WERI-Rb-1 (cell line): ENCODE measurements around the gene ZNF593.

Experiments
- DNase-seq: peaks from one replicate; pipeline ENCODE4 v3.0.0-alpha.2; 2020
- H3K27ac ChIP-seq: fragments of 250-450 bp; sonication (Bioruptor Pico); 2 replicates; pipeline ENCODE4 v1.5.1; 2020; ENCODE audit warnings: mild to moderate bottlenecking, moderate library complexity
- H3K27me3 ChIP-seq: fragments of 250-450 bp; sonication (Bioruptor Pico); 2 replicates; pipeline ENCODE4 v1.5.1; 2021; ENCODE audit warnings: mild to moderate bottlenecking, low read depth, moderate library complexity; ENCODE audit not compliant: insufficient read depth, severe bottlenecking
- H3K36me3 ChIP-seq: fragments of 250-450 bp; sonication (Bioruptor Pico); 2 replicates; pipeline ENCODE4 v1.5.1; 2020; ENCODE audit warnings: mild to moderate bottlenecking, moderate library complexity
- H3K4me3 ChIP-seq: 2 replicates; pipeline ENCODE4 v1.5.1; 2011; ENCODE audit warnings: low read depth, mild to moderate bottlenecking, control low read depth, low read length
- H3K9me3 ChIP-seq: fragments of 250-450 bp; sonication (Bioruptor Pico); 2 replicates; pipeline ENCODE4 v1.5.1; 2021; ENCODE audit warnings: mild to moderate bottlenecking, moderate library complexity; ENCODE audit not compliant: severe bottlenecking
- TF ChIP-seq, protein P1 (sequence below): IDR thresholded peaks from 2 replicates; pipeline ENCODE4 v1.5.1; 2011; ENCODE audit warnings: low read depth, mild to moderate bottlenecking, control low read depth, inconsistent platforms, low read length

Gene ZNF593

DNA sequence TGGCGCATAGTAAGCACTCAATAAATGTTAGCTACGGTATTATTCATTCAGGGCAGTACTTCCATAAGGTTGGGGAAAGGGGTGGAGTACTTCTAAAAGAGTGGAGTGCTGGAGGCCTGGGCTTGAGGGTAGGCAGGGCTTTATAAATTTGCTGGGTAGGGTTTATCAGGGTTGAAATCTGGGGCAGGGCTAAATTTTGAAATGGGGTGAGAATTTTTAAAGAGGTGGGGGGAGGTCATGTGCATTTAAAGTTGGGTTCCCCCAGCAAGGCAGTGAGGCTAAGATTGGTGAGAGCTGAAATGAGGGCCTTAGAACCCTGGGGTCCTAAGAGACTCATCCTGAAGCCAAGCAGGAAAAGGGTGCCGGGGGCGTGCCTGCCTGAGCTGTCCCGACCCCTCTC is 30.7 kb downstream of the ZNF593 start:
- H3K27ac ChIP-seq: no peak overlapping the region
- no peaks in the 10 kb centered on the region for H3K9me3 ChIP-seq
- no peak overlapping the region for H3K4me3 ChIP-seq
- TF ChIP-seq, protein P1, sequence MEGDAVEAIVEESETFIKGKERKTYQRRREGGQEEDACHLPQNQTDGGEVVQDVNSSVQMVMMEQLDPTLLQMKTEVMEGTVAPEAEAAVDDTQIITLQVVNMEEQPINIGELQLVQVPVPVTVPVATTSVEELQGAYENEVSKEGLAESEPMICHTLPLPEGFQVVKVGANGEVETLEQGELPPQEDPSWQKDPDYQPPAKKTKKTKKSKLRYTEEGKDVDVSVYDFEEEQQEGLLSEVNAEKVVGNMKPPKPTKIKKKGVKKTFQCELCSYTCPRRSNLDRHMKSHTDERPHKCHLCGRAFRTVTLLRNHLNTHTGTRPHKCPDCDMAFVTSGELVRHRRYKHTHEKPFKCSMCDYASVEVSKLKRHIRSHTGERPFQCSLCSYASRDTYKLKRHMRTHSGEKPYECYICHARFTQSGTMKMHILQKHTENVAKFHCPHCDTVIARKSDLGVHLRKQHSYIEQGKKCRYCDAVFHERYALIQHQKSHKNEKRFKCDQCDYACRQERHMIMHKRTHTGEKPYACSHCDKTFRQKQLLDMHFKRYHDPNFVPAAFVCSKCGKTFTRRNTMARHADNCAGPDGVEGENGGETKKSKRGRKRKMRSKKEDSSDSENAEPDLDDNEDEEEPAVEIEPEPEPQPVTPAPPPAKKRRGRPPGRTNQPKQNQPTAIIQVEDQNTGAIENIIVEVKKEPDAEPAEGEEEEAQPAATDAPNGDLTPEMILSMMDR: no peak
- H3K27me3 ChIP-seq: no peaks in the 10 kb centered on the region
- H3K36me3 ChIP-seq: no peaks in the 10 kb centered on the region
- DNase-seq: no peak

GRCh38 chr1:26203642-26204318 is 34.1 kb downstream of the ZNF593 start:
- no peak overlapping the region for H3K4me3 ChIP-seq
- DNase-seq: peak; percentile 41
- TF ChIP-seq, protein P1: peak; percentile 51
- H3K27ac ChIP-seq: no peak overlapping the region; the same call in 1 of the 2 replicates
- H3K27me3 ChIP-seq: no peaks in the 10 kb centered on the region
- H3K9me3 ChIP-seq: no peaks in the 10 kb centered on the region
- no peaks in the 10 kb centered on the region for H3K36me3 ChIP-seq

- no peaks in the 10 kb centered on the region for H3K27me3 ChIP-seq
- H3K27ac ChIP-seq: no peak overlapping the region
- TF ChIP-seq, protein P1: no peak
- no peaks in the 10 kb centered on the region for H3K9me3 ChIP-seq
- DNase-seq: no peak
- no peaks in the 10 kb centered on the region for H3K36me3 ChIP-seq
- no peak overlapping the region for H3K4me3 ChIP-seq
These were observed 40.6 kb downstream of the ZNF593 start for GRCh38 chr1:26210147-26210870.

GRCh38 chr1:26212726-26213125 is 43.0 kb downstream of the ZNF593 start:
- TF ChIP-seq, protein P1: no peak
- Histone ChIP-seq H3K27me3 (no peaks in the 10 kb centered on the region), H3K9me3 (no peaks in the 10 kb centered on the region), H3K4me3 (no peak overlapping the region), H3K27ac (no peak overlapping the region), H3K36me3 (no peaks in the 10 kb centered on the region)
- no peak for DNase-seq

- Histone ChIP-seq H3K36me3 (no peaks in the 10 kb centered on the region), H3K4me3 (no peak overlapping the region), H3K9me3 (no peaks in the 10 kb centered on the region), H3K27ac (no peak overlapping the region), H3K27me3 (no peaks in the 10 kb centered on the region)
- no peak for DNase-seq
- TF ChIP-seq, protein P1: no peak
These were observed 43.7 kb downstream of the ZNF593 start for GRCh38 chr1:26213335-26213905.
